Measurements from ENCODE around the gene OR5B12.

The OR5B12 gene

GRCh38 chr11:58451585-58451984, 9.5 kb upstream of the OR5B12 start:
- in situ Hi-C loops (cut with HindIII; ENCODE audit: low sequenced_read_pairs), result no loop called here
- DNase-seq (ENCODE audit: low read depth), result no peak
- TF ChIP-seq CTCF (IDR thresholded peaks at IDR 0.05; ENCODE audit: low read depth, low read length, missing control alignments), result no peak
- H3K4me3 ChIP-seq (ENCODE audit: low read depth, low read length), result no peak overlapping the region

GRCh38 chr11:58446294-58446693, 4.3 kb upstream of the OR5B12 start:
- no peak for TF ChIP-seq CTCF (IDR thresholded peaks at IDR 0.05; ENCODE audit: low read depth, low read length, missing control alignments)
- in situ Hi-C loops (cut with HindIII; ENCODE audit: low sequenced_read_pairs), result no loop called here
- H3K4me3 ChIP-seq (ENCODE audit: low read depth, low read length), result no peak overlapping the region
- DNase-seq (ENCODE audit: low read depth), result no peak

- no peak overlapping the region for H3K4me3 ChIP-seq (ENCODE audit: low read depth, low read length)
- in situ Hi-C loops (cut with HindIII; ENCODE audit: low sequenced_read_pairs), result no loop called here
- TF ChIP-seq CTCF (IDR thresholded peaks at IDR 0.05; ENCODE audit: low read depth, low read length, missing control alignments), result no peak
- no peak for DNase-seq (ENCODE audit: low read depth)
Observed at GRCh38 chr11:58444300-58444699, 2.3 kb upstream of the OR5B12 start.

GRCh38 chr11:58438486-58438885, 3.5 kb downstream of the OR5B12 start:
- H3K4me3 ChIP-seq (ENCODE audit: low read depth, low read length), result no peak overlapping the region
- in situ Hi-C loops (cut with HindIII; ENCODE audit: low sequenced_read_pairs), result no loop called here
- TF ChIP-seq CTCF (IDR thresholded peaks at IDR 0.05; ENCODE audit: low read depth, low read length, missing control alignments), result no peak
- no peak for DNase-seq (ENCODE audit: low read depth)

- DNase-seq (ENCODE audit: low read depth), result no peak
- TF ChIP-seq CTCF (IDR thresholded peaks at IDR 0.05; ENCODE audit: low read depth, low read length, missing control alignments), result no peak
- in situ Hi-C loops (cut with HindIII; ENCODE audit: low sequenced_read_pairs), result no loop called here
- no peak overlapping the region for H3K4me3 ChIP-seq (ENCODE audit: low read depth, low read length)
Observed at GRCh38 chr11:58434217-58434616, 7.8 kb downstream of the OR5B12 start.

- no peak for TF ChIP-seq CTCF (IDR thresholded peaks at IDR 0.05; ENCODE audit: low read depth, low read length, missing control alignments)
Observed at GRCh38 chr11:58433638-58434203, 8.3 kb downstream of the OR5B12 start.

GRCh38 chr11:58429273-58429672, 12.8 kb downstream of the OR5B12 start:
- no peak overlapping the region for H3K4me3 ChIP-seq (ENCODE audit: low read depth, low read length)
- no peak for TF ChIP-seq CTCF (IDR thresholded peaks at IDR 0.05; ENCODE audit: low read depth, low read length, missing control alignments)
- no peak for DNase-seq (ENCODE audit: low read depth)
- in situ Hi-C loops (cut with HindIII; ENCODE audit: low sequenced_read_pairs), result no loop called here

More at GRCh38 chr11:58433638-58434203, 8.3 kb downstream of the OR5B12 start:
- no peak overlapping the region for H3K4me3 ChIP-seq (ENCODE audit: low read depth, low read length)
- no peak for DNase-seq (ENCODE audit: low read depth)
- in situ Hi-C loops (cut with HindIII; ENCODE audit: low sequenced_read_pairs), result no loop called here

All from astrocyte of the cerebellum (primary cell).